ENCODE data around the gene NFE2L2.

DNA sequence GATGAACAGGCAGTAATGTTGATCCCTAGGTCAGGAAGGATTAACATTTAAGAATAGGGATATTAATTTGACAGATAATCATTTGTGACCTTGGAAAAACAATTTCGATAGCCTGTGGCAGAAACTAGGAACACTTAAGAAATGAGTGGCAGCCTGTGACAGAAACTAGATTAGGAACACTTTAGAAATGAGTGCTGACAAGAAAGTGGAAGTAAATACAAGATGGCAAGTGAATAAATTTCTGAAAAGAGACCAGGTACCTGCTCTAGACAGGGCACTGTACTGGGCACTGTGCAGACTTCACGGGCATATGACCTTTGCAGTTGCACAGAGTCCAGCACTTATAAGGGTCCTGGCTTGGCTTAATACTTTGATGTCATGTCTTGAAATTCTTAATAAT lies 57.4 kb downstream of the NFE2L2 start:
- TF ChIP-seq, protein P1, sequence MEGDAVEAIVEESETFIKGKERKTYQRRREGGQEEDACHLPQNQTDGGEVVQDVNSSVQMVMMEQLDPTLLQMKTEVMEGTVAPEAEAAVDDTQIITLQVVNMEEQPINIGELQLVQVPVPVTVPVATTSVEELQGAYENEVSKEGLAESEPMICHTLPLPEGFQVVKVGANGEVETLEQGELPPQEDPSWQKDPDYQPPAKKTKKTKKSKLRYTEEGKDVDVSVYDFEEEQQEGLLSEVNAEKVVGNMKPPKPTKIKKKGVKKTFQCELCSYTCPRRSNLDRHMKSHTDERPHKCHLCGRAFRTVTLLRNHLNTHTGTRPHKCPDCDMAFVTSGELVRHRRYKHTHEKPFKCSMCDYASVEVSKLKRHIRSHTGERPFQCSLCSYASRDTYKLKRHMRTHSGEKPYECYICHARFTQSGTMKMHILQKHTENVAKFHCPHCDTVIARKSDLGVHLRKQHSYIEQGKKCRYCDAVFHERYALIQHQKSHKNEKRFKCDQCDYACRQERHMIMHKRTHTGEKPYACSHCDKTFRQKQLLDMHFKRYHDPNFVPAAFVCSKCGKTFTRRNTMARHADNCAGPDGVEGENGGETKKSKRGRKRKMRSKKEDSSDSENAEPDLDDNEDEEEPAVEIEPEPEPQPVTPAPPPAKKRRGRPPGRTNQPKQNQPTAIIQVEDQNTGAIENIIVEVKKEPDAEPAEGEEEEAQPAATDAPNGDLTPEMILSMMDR (conservative IDR thresholded peaks at IDR 0.05; ENCODE audit: low read depth, low read length), result no peak
- no peak for TF ChIP-seq EZH2 (IDR thresholded peaks at IDR 0.05; ENCODE audit: borderline replicate concordance, low read depth, low read length, poor library complexity, severe bottlenecking)

All from A673 (cell line).